Measurements from ENCODE around the gene OR5H1. TPM values are rescaled to one million over a fixed set of nuclear protein-coding genes. Genes with fewer than 3 reads are reported as not detected.

The OR5H1 gene
- total and polyA plus RNA-seq, 9 of the 15 experiments (the other 6 are each of a cell fraction or from before 2014, with no cell fraction given): not detected

GRCh38 chr3:98110550-98110908, 20.0 kb upstream of the OR5H1 start:
- in situ Hi-C loops (cut with MboI): no loop called here
- BruUV-seq (replicated peaks): no TSS peak
- CTCF ChIA-PET (ENCODE audit: low intra/inter-chr PET ratio): no interaction called here
- no peaks in the 10 kb centered on the region for H3K9me1 ChIP-seq (ENCODE audit: control insufficient read depth, insufficient read depth, low read length)
- no peaks in the 10 kb centered on the region for H3K36me3 ChIP-seq (ENCODE audit: control insufficient read depth, insufficient read depth, low read length)
- no peaks in the 10 kb centered on the region for H3K79me2 ChIP-seq (ENCODE audit: control insufficient read depth, insufficient read depth, low read length)
- H3K4me3 ChIP-seq: no peak overlapping the region
- no peak for TF ChIP-seq TAF9B (IDR thresholded peaks at IDR 0.05; ENCODE audit: partially characterized antibody)
- TF ChIP-seq, protein P1, sequence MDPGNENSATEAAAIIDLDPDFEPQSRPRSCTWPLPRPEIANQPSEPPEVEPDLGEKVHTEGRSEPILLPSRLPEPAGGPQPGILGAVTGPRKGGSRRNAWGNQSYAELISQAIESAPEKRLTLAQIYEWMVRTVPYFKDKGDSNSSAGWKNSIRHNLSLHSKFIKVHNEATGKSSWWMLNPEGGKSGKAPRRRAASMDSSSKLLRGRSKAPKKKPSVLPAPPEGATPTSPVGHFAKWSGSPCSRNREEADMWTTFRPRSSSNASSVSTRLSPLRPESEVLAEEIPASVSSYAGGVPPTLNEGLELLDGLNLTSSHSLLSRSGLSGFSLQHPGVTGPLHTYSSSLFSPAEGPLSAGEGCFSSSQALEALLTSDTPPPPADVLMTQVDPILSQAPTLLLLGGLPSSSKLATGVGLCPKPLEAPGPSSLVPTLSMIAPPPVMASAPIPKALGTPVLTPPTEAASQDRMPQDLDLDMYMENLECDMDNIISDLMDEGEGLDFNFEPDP (CRISPR knock-in tag; IDR thresholded peaks at IDR 0.05): no peak
- no peak for TF ChIP-seq PTBP1 (IDR thresholded peaks at IDR 0.05; ENCODE audit: low read depth, low read length)
- TF ChIP-seq MCM2 (IDR thresholded peaks at IDR 0.05; ENCODE audit: low read depth): no peak
- no peak for TF ChIP-seq ZC3H4 (CRISPR knock-in tag; IDR thresholded peaks at IDR 0.05; ENCODE audit: borderline replicate concordance)
- TF ChIP-seq RB1 (IDR thresholded peaks at IDR 0.05; ENCODE audit: low read depth): no peak
- no peak for TF ChIP-seq SNIP1 (IDR thresholded peaks at IDR 0.05; ENCODE audit: low read depth)
- TF ChIP-seq RBM39 (optimal IDR thresholded peaks at IDR 0.05; ENCODE audit: low read depth, low read length): no peak
- no peak for TF ChIP-seq CEBPB (tag; IDR thresholded peaks at IDR 0.05)
- TF ChIP-seq SIRT6 (IDR thresholded peaks at IDR 0.05; ENCODE audit: low read depth, low read length): no peak
- TF ChIP-seq RBFOX2 (IDR thresholded peaks at IDR 0.05; ENCODE audit: low read depth, low read length): no peak
- TF ChIP-seq PHTF2 (CRISPR knock-in tag; IDR thresholded peaks at IDR 0.05): no peak
- no peak for TF ChIP-seq ZEB2 (IDR thresholded peaks at IDR 0.05)
- no peak for TF ChIP-seq POLR2H (tag; IDR thresholded peaks at IDR 0.05; ENCODE audit: low read depth)
- no peak for TF ChIP-seq ZKSCAN1 (IDR thresholded peaks at IDR 0.05; ENCODE audit: low read depth, low read length)
- FAIRE-seq: no peak
- no peak for DNase-seq (ENCODE audit: extremely low read depth in 1 of 4, low spot score in 3 of 4)
- intact Hi-C loops (cut with micrococcal nuclease): no loop called here
- H3K27me3 ChIP-seq (ENCODE audit: control insufficient read depth in 2 of 2, insufficient read depth in 2 of 2, low read length in 2 of 2): no peaks in the 10 kb centered on the region
- no peak overlapping the region for H2AFZ ChIP-seq (ENCODE audit: low read depth, low read length)
- H3K27ac ChIP-seq (ENCODE audit: extremely low read depth, low read depth, low read length): no peak overlapping the region
- POLR2A ChIA-PET: no interaction called here
- no peak overlapping the region for H3K9ac ChIP-seq (ENCODE audit: insufficient read depth in 1 of 2, low read depth in 2 of 2, low read length in 2 of 2)
- H4K20me1 ChIP-seq (replicated peaks; ENCODE audit: control insufficient read depth, insufficient read depth, low read length): no peaks in the 10 kb centered on the region
- H3K9me3 ChIP-seq (replicated peaks; ENCODE audit: control insufficient read depth, insufficient read depth, low read depth, low read length): no peaks in the 10 kb centered on the region
- ATAC-seq: no peak
- no peaks in the 10 kb centered on the region for H3K4me1 ChIP-seq (replicated peaks in 1 of 2; ENCODE audit: control insufficient read depth in 2 of 2, insufficient read depth in 2 of 2, low read length in 2 of 2)
- H3K4me2 ChIP-seq (ENCODE audit: insufficient read depth, low read length): no peak overlapping the region
